GM12865 (cell line): ENCODE measurements around the gene HUS1.

Experiments used
- DNase-seq: peaks from one replicate; pipeline ENCODE4 v3.0.0; 2010; ENCODE audit warnings: low read depth
- H3K4me3 ChIP-seq: 2 replicates; pipeline ENCODE4 v1.5.1; 2011; ENCODE audit warnings: mild to moderate bottlenecking, low read depth, low read length, control low read depth
- CTCF ChIP-seq: IDR thresholded peaks from 2 replicates; pipeline ENCODE4 v1.5.1; 2011; ENCODE audit warnings: low read length, control low read depth, low read depth, inconsistent platforms; ENCODE audit not compliant: insufficient read depth; ENCODE audit errors: missing control alignments

HUS1 gene

GRCh38 chr7:47965456-47965855 is 14.0 kb downstream of the HUS1 start:
- no peak overlapping the region for H3K4me3 ChIP-seq
- no peak for DNase-seq
- no peak for TF ChIP-seq CTCF

- no peak for TF ChIP-seq CTCF
- no peak overlapping the region for H3K4me3 ChIP-seq
- DNase-seq, result no peak
Measured at GRCh38 chr7:47962262-47962661, 17.2 kb downstream of the HUS1 start.

- no peak overlapping the region for H3K4me3 ChIP-seq
- TF ChIP-seq CTCF, result no peak
- no peak for DNase-seq
Measured at GRCh38 chr7:47957156-47957555, 22.3 kb downstream of the HUS1 start.

GRCh38 chr7:47956220-47956619 is 23.2 kb downstream of the HUS1 start:
- no peak for DNase-seq
- no peak for TF ChIP-seq CTCF
- no peak overlapping the region for H3K4me3 ChIP-seq

- TF ChIP-seq CTCF, result no peak
- no peak overlapping the region for H3K4me3 ChIP-seq
- DNase-seq, result no peak
Measured at GRCh38 chr7:47954231-47954911, 25.0 kb downstream of the HUS1 start.

- no peak for DNase-seq
- no peak for TF ChIP-seq CTCF
- no peak overlapping the region for H3K4me3 ChIP-seq
Measured at GRCh38 chr7:47953822-47954221, 25.6 kb downstream of the HUS1 start.

- TF ChIP-seq CTCF, result no peak
- H3K4me3 ChIP-seq, result no peak overlapping the region
- no peak for DNase-seq
Measured at GRCh38 chr7:47952224-47952623, 27.2 kb downstream of the HUS1 start.
